Activated T-cell treated with anti-CD3 and anti-CD28 coated beads for 48 hours (primary cell): ENCODE results near the gene HOXC9.
"Not testable (repeated sequence)": the region's sequence is repeated elsewhere in the genome, so short reads cannot be mapped to it uniquely, and the experiment has no call there.

Experiments used
- DNase-seq: peaks from one replicate; pipeline ENCODE4 v3.0.0-alpha.2; 2020; ENCODE audit warnings: low read depth

The HOXC9 gene

DNA sequence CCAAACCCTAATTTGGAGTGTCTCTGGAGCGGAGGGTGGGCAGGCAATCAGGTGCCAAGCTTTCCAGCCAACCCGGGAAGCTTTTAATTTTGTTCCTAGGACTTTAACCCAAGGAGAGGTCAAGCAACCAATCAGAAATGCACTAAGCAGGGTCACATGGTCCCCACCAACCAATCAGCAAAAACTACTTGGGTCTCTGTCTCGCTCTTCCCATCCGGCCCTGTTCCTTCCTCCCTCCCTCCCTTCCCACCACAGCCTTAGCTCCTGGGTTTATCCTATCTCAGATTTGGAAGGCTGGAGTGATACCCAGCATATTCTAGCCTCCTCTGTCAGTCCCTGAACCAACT, 40.2 kb downstream of the HOXC9 start:
- DNase-seq = no peak

GRCh38 chr12:54040648-54041047, 40.7 kb downstream of the HOXC9 start:
- DNase-seq = no peak

DNA sequence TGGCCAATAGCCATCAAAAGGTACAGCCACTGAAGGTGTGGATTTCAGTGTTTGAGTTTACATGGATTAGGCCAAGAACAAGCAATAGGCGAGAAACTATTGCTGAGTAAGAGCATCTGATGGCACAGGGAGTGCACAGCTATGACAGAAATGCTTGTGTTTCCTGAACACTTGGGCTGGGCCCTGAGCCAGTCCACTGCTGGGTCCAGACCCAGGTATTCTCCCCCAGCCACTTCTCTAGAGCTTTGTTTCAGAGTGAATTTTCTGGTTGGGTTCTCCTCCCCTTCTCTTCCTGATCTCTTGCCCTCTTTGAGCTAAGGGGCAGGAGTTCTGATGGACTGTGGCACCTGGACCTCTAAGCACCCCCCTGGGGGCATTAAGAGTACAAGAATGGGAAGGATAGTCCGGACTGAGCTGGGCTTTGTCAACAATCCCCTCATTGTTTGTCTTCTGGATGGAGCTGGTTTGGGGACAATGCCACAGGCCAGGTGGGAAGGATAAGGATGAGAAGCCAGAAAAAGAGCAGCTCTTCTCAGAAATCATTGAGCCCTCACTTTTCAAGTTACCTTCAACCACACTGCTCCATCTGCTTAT, 41.2 kb downstream of the HOXC9 start:
- DNase-seq = no peak

DNA sequence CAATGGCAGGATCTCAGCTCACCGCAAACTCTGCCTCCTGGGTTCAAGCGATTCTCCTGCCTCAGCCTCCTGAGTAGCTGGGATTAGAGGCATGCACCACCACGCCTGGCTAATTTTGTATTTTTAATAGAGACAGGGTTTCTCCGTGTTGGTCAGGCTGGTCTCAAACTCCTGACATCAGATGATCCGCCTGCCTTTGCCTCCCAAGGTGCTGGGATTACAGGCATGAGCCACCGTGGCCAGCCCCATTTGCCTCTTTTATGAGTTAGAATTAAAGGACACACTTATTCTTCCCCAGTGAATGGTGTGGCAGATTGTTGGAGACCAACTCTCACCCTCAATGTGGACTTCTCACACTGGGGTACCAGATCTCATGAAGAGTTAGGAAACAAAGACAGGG, 42.1 kb downstream of the HOXC9 start:
- not testable (repeated sequence) for DNase-seq

DNA sequence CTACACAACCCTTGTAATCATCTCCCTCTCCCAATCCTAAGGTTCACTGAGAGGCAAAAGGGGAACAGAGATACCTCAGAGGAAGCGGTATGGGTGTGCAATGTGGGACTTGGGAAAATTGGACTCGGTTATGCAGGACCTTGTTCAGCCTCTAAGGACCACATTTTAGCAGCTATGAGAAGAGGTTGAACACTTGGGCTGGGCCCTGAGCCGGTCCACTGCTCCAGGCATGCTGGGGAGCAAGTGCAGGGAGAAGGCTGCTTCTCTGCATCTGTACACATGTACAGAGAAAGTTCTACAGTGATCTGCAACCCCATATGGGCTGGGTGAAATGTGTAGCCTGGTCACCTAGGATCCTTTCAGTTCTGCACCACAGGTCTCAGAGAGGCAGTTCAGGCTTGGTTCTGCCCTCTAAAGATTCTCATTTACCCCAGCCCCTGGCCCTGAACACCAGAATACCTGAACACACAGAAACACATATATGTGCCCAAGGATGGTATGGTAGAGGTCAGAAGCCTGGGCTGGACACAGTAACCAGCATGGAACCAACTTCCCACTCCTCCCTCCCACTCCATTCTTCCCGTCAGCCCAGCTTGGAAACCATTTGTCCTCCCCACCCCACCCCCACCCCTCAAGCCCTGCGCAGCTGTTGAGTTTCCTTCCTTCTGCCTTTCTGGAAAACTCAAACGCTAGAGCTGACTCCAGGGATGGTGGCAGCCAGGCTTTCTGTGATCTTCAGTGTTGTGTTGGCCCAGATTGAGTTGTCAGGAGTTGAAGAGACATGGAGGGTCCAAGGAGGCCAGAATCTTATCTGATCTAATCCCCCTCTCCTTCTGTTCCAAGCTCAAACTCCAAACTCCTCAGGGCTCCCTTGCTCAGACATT, 43.3 kb downstream of the HOXC9 start:
- DNase-seq = no peak

- no peak for DNase-seq
These were observed 44.6 kb downstream of the HOXC9 start for GRCh38 chr12:54044425-54045103.

GRCh38 chr12:54045401-54045800, 45.4 kb downstream of the HOXC9 start:
- DNase-seq = no peak

DNA sequence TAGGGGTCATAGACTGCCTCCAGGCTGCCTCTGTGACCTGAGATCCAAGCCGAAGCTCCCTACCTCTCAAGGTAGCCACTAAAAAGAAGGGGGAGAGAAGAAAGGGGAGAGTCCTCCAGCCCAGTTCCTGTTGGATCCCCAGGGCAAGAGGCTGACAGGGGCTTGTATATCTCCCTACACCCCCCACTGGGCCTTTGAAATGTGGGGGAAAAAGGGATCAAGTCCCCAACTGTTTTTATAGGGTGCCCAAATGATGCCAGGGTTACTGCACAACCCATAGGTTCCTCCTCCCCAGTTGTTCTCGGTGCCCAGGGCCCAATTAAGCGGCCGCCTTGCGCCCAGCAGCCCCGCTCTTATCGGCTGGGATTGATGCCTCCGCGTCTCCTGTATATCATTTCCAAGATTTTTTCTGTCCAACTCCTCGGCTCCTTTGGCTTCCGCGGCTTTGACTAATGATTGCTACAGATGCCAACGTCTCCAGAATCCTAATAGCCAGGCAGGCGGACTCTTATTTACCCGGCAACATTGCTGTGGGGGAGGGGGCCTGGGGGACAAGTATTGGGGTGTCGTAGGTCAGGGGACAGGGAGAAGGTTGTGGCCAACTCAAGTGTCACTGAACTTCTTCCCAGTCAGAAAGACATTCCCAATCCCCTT, 46.0 kb downstream of the HOXC9 start:
- DNase-seq = no peak

DNA sequence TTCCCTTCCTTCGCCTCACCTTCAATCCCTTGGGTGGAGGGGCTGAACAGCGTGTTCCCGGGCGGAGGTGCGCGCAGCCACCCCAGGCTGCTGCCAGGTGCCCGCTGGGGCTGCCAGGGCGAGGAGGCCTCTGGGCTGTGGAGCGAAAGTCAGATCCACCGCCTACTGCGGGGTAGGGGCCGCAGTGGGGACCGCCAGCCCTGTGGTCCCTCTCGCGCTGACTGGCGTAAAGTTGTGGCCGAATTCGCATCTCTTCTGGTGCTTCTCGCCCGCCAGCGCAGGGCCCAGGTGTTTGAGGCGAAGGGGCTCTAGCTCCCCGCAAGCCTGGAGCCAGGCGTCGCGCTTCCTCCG, 46.8 kb downstream of the HOXC9 start:
- no peak for DNase-seq

DNA sequence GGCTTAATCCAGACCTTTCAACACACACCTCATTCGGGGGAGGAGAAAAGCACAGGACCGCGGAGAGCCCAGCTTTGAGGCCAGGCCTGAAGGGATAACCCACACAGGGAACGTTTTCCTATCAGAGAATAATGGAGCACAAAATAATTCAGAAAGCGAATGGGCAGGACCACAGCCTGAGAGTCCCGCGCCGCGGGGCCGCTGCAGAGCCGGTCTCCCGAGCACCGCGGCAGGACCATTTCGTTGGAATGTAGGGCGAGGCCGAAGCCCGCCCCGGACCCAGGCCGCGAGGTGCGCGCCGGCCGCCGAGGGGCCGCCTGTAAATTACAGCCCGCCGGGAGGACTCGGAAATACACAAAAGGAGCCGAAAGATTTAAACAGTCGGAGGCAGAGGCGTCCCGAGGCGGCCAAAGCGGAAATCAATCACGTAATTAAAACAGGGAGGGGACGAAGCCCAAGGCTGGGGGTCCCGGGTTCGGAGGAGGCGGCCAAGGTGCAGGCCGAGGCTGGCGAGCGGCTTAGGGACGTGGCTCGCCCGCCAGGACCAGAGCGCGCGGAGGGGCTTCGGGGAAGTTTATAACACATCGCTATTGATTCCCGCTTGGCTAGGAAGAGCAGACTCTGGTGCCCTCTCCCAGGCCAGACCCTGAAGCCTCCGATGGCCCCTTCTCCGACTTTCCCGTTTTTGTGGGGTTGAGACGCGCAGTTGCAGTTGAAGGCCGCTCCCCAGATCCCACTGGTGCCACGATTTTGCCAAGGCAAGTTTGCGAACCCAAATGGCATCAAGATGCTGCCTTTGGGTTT, 47.4 kb downstream of the HOXC9 start:
- no peak for DNase-seq

DNA sequence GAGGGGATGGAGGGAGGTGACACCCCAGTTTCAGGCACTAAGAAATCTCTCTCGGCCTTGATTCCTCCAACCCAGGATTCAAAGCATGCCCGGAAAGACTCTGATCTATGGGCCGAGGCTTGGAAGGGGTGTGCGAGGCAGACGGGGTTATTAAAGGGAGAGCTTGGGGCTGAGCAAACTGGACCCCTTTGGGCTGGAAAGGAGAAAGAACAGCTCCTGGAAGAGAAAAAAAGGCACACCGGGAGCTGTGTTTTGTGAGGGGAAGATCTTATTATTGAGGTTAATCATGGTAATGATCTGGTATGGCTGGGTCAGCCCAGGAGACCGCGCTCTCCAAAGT, 48.0 kb downstream of the HOXC9 start:
- DNase-seq = no peak

GRCh38 chr12:54048406-54049093, 48.6 kb downstream of the HOXC9 start:
- no peak for DNase-seq

DNA sequence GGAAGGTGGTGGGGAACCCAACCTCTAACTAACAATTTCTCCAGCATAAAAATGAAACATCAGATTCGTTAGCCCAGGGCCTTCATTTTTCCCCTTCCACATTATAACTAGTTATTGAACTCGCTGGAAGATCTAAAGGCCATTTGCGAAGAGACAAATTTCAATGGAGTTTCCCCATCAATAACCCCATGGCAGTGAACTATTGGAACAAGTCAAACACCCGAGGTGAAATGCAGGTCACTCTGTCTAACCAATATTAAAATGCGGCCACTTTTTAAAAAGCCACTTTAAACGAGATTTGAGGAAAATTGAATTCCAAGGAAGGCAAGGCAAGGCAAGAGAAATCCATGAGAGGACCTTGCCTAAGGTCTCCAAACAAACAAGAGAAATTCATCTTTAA, 49.1 kb downstream of the HOXC9 start:
- DNase-seq = no peak

- no peak for DNase-seq
These were observed 50.5 kb downstream of the HOXC9 start for GRCh38 chr12:54050482-54050810.

DNA sequence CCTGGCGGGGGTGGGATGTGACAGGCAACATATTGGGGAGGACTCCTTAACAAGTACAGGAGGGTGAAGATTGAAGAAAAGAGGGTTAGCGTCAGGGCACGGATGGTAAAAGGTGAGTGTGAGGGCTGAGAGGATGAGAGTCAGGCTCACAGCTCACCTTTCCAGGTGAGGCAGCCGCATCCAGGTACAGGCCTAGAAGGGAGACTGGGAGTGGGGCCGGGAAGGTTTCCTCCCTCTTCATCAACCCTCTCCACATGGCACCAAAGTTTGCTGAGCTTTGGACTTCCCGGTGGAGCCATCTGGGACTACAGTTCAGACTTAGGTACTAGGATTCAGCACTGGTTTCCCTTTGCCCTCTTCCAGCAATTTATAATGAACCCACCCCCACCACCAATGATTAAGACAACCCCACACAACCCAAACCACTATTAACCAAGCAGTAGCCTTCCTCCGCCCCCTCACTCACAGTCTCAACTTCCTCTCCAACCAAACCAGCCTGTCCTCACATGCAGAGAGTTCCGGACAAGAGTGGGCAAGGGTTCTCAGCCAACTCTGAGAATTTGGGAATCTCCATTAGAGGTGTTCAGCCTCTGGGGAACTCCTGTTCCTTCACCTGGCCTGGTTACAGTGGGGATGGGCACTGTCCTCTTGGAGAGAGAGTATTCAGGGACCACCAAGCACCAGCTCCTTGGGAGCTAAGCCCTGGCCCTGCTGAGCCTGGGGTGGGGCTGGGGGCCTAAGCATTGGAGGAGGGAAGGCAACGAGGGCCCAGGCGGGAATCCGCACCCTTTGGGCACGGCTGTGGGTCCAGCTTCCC, 51.3 kb downstream of the HOXC9 start:
- DNase-seq = no peak

- DNase-seq = no peak
These were observed 52.0 kb downstream of the HOXC9 start for GRCh38 chr12:54051874-54052437.

DNA sequence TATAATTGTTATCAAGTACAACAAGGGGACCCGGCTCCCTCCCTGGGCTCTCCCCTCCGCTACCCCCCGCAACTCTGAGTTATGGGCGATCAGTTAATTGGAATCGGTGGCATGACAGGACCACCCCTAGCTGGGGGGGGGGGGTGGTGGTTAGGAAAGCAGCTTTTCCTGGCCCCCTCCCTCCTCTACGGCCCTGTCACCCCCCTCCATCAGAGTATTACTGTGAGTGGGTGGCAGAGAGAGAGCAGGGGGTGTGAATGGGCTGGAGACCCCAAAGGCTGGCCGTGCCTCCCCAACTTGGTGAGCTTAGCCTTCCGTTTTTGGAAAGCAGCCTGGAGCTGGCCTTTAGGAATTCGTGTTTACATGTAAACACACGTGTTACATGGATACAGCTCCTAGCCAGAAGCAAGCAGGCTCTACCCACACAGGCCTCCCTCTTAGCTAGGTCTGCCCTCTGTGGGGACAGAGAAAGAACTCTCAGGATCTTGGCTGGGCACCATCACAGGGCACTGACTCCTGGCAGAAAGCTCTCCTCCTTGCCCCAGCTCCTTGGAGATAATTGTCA, 52.6 kb downstream of the HOXC9 start:
- DNase-seq = no peak
